Stimulated activated CD4-positive, alpha-beta T cell treated with anti-CD3 and anti-CD28 coated beads, Interleukin-4, amount 100 ng/mL, for 24 hours (primary cell): ENCODE measurements around the gene DEDD.
"Not testable (repeated sequence)": the region's sequence is repeated elsewhere in the genome, so short reads cannot be mapped to it uniquely, and the experiment has no call there.

Source experiments
- DNase-seq: peaks from one replicate; pipeline ENCODE4 v3.0.0-alpha.2; 2020

Gene DEDD

GRCh38 chr1:161121834-161122233 lies 10.6 kb downstream of the DEDD start:
- no peak for DNase-seq

- no peak for DNase-seq
These were observed 11.3 kb downstream of the DEDD start for GRCh38 chr1:161121042-161121650.

GRCh38 chr1:161119092-161119903 lies 13.2 kb downstream of the DEDD start:
- peak; percentile 82 for DNase-seq

- DNase-seq = peak; percentile 86
These were observed 14.5 kb downstream of the DEDD start, which contains the start of the genes NIT1 and PFDN2 for GRCh38 chr1:161117759-161118581. Gene NIT1 (plus strand): TSS chr1:161118105. CDS start chr1:161118177, 72 bp downstream. Gene PFDN2 (minus strand): TSS chr1:161118037. CDS start chr1:161118026, 11 bp downstream.

GRCh38 chr1:161115961-161116360 lies 16.5 kb downstream of the DEDD start:
- DNase-seq = not testable (repeated sequence)

GRCh38 chr1:161115132-161115711 lies 17.2 kb downstream of the DEDD start:
- peak; percentile 46 for DNase-seq

GRCh38 chr1:161114556-161114955 lies 17.9 kb downstream of the DEDD start:
- DNase-seq = no peak

- no peak for DNase-seq
These were observed 18.6 kb downstream of the DEDD start for GRCh38 chr1:161113915-161114314.

GRCh38 chr1:161111527-161111926 lies 20.9 kb downstream of the DEDD start:
- DNase-seq = no peak

GRCh38 chr1:161111117-161111516 lies 21.4 kb downstream of the DEDD start:
- no peak for DNase-seq

- DNase-seq = no peak
These were observed 26.0 kb downstream of the DEDD start for GRCh38 chr1:161106431-161106830.

GRCh38 chr1:161100556-161100955 lies 31.9 kb downstream of the DEDD start:
- DNase-seq = no peak

GRCh38 chr1:161099090-161099802 lies 33.2 kb downstream of the DEDD start:
- no peak for DNase-seq

GRCh38 chr1:161098210-161099068 lies 34.0 kb downstream of the DEDD start, which contains the start of gene KLHDC9:
Gene KLHDC9 (plus strand): TSS chr1:161098361. CDS start chr1:161098536, 175 bp downstream.
- DNase-seq = peak; percentile 63

GRCh38 chr1:161096530-161096929 lies 35.9 kb downstream of the DEDD start:
- no peak for DNase-seq

GRCh38 chr1:161096015-161096414 lies 36.5 kb downstream of the DEDD start:
- no peak for DNase-seq

GRCh38 chr1:161095230-161095629 lies 37.2 kb downstream of the DEDD start:
- DNase-seq = no peak

GRCh38 chr1:161094481-161094880 lies 38.0 kb downstream of the DEDD start:
- DNase-seq = no peak

- DNase-seq = peak; percentile 65
These were observed 39.8 kb downstream of the DEDD start for GRCh38 chr1:161092621-161093028.

GRCh38 chr1:161091796-161092507 lies 40.5 kb downstream of the DEDD start:
- DNase-seq = no peak
